HG03064 (cell line): ENCODE measurements around the gene NDEL1.

ENCODE experiments used
- ATAC-seq: cut with Tn5 transposase; IDR thresholded peaks from one replicate; pipeline ENCODE4 v1.9.1; 2021; ENCODE audit warnings: low read depth; ENCODE audit not compliant: unreplicated experiment

Gene NDEL1

GRCh38 chr17:8413328-8413727 lies 22.4 kb upstream of the NDEL1 start:
- no peak for ATAC-seq

GRCh38 chr17:8413938-8414337 lies 21.7 kb upstream of the NDEL1 start:
- no peak for ATAC-seq

- no peak for ATAC-seq
Observed at GRCh38 chr17:8417806-8418205, 17.9 kb upstream of the NDEL1 start.

GRCh38 chr17:8418471-8418870 lies 17.2 kb upstream of the NDEL1 start:
- ATAC-seq: no peak

DNA sequence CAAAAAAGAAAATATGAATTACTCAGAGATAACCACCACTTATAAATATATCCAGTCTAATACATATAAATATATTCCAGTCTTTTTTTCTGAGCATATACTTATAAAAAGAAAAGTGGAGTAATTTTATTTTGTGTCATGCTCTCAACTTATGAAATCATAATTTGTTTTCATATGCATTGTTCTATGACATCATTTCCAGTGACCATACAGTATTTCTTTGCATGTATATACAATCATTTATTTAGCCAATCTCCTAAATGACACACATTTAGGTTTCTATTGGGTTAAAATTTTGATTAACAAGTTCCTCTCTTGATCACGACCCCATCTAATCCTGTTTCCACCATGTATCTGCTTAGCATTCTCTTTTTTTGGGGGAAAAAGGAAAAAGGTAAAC lies 16.4 kb upstream of the NDEL1 start:
- no peak for ATAC-seq

DNA sequence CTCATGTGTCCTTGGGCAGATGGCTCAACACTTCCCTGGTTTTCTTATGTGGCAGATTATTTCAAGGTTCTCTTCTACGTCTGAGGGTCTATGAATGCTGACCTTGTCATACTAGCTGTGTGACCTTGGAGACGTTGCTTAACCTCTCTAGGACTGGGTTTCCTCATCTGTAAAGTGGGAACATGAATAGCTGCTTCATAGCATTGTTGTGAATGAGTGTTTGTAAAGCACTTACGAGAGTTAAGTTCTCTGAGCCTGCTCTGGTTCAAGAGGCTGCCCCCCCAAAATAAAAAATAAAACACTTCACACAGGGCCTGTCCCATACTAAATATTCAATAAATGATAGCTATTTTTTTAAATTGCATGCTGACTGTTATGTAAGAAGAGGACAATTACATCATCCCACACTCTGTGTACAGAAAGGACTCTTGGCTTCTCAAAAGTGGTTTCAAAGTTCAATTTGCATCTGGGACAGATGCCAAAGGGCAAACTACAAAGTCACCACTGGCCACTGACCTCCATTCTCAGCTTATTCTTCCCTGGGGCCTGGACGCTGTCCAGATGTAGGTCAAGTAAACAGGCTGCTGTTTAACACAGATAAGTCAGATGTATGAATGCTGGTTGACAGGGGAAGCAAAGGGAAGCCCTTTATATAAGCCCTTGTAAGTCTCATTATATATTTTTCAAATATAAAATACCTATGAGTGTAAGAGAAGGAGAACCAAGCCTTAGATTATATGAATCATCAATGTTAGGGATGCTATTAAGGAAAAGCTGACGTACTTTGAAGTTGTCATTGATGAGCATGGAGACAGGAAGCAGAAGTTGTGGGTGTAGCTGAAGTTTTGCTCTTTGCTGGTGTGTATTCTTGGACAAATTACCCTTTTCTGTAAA lies 15.4 kb upstream of the NDEL1 start:
- ATAC-seq: no peak

- ATAC-seq: no peak
Observed at GRCh38 chr17:8421571-8421970, 14.1 kb upstream of the NDEL1 start.

DNA sequence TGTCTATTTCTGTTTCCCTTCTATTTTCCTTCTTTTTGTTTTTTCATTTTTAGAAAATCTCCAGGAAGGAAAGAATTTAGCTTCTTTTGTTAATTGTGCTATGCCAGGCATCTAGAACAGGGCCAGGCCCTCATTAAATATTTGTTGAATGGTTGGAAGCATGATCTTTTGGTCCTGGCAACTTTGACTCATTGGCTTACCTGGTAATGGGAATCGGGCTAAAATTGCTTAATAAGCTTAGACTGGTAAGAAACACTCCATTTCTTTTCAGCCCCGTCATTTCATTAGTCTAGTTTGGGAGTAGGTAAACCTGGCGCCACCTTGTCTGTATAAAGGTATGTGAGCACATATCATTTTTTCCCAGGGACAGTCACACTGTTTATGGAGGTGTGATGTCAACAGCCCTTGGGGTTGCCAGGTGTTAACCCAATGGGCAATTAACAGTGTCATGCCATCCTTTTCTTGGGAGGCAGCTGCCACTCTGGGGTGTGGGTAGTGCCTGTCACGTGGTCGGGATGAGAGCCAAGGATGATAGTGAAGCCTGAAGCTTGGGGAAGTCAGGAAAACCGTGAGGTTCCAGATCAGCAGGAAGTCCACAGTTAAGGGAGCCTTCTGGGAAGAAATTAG lies 9.5 kb upstream of the NDEL1 start:
- ATAC-seq: no peak

- ATAC-seq: no peak
Observed at GRCh38 chr17:8426802-8427201, 8.9 kb upstream of the NDEL1 start.

GRCh38 chr17:8430966-8431365 lies 4.7 kb upstream of the NDEL1 start:
- ATAC-seq: no peak

DNA sequence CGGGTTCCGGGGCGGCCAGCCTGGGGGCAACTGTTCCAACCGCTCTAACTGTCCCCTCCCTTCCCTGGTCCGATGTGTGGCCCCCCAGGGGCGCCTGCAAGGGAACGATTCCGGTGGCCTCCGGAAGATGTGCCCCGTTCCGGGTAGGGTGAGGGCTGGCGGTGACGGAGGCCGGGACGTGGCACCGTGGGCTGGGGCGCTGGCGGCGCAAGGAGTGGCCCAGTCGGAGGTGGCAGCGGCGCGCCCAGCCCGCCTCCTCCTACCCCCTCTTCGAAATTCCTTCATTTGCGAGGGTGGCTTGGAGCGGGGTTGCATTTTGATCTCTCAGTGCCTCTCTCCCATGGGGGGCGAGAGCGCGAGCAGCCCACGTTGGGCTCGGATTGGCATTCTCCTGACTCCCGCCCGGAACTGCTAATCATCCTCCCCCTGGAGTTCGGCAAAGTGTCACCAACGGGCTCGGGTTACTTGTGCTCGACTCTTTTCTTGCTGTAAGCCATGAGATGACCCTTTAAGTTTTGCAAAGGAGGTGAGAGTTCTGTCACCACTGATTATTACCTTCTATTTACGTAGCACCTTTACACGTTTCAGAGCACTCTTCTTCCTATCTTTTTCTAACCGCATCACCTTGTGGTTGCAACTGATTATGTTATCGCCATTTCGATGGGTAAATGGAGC lies 622 bp downstream of the NDEL1 start:
- peak; percentile 43 for ATAC-seq

DNA sequence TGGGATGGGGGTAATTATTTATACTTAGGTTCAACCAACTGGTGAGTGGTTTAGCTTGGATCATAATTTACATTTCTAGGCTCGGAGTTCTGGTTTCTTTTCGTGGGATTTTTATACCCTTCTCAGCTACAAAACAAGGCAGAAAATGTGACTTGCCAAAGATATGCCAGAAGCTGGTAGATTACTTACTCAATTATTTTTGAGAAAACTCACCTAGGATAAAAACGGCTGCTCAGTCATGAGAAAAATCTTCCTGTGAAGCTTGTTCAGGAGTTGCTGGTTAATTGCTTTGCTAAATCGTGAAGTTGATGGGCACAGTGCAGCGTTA lies 1.1 kb downstream of the NDEL1 start:
- ATAC-seq: no peak

- ATAC-seq: no peak
Observed at GRCh38 chr17:8438441-8438840, 2.8 kb downstream of the NDEL1 start.

- ATAC-seq: no peak
Observed at GRCh38 chr17:8439681-8440080, 4.0 kb downstream of the NDEL1 start.

DNA sequence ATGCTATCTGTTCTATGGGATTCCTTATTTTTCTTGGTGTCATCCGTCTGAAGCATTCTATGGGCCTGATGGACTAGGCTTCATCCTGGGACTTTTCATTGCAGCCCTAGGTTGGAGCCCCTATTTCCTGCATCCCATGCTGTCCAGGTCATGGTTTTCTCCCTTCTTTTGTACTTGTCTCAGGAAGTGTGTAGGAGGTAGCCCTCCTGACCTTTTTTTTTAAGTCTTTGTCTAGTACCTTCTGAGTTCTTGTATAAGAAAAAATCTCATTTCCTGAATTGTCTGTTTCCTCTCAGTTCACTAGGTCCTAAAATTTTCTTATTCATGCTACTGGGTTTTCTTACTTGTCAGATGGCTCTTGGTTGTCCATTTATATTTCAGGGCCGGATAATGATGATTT lies 6.0 kb downstream of the NDEL1 start:
- ATAC-seq: no peak

- no peak for ATAC-seq
Observed at GRCh38 chr17:8442310-8442709, 6.6 kb downstream of the NDEL1 start.

GRCh38 chr17:8443756-8444155 lies 8.1 kb downstream of the NDEL1 start:
- no peak for ATAC-seq

DNA sequence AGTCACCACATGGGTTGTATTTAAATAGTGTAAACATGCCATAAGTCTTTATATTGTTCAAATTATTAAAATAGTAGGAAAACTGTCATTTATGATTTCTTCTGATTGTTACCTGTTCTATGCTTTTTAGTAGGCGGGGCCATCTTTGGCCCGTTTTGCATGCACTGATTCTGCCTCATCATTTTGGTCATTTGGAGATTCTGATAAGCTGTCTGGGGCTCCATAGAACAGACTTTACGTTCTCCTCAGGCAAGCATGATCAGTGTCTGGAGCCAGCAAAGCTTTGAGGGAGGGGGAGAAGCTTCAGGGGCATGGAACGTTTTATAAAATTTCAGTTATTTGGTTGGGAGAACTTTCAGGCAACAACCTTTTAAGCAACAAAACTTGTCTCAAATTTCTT lies 8.8 kb downstream of the NDEL1 start:
- no peak for ATAC-seq

DNA sequence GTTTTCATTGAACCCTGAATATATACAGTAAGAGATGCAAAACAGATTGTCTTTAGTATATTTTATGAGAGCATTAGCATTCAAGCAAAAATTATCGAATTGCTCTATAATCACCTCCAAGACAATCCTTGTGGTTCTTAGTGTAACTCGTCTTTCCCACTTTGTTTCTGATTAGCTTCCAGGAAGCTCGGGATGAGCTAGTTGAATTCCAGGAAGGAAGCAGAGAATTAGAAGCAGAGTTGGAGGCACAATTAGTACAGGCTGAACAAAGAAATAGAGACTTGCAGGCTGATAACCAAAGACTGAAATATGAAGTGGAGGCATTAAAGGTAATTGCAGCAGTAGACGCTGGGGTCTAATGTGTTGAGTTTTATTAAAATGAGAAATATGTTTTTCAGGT lies 9.9 kb downstream of the NDEL1 start:
- ATAC-seq: no peak

DNA sequence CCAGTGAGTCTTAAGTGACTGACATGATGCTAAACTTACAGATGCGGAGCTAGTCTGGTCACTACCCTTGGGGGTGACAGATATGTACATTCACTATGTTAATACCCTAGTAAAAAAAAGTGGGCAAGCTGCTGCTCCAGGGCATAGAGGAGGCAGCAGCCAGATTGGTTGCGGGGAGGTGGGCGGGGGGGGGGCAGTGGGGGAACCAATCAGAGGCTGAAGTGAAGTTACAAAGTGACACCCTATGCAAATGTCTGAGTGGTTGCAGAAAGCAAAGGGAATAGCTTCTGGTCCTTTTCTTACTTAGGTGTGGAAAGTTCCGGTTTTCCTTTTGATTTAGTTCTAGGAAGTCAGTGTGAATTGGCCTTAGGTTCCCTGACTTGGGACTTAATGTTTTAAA lies 12.1 kb downstream of the NDEL1 start:
- no peak for ATAC-seq

GRCh38 chr17:8448310-8448709 lies 12.6 kb downstream of the NDEL1 start:
- ATAC-seq: no peak
